Measurements from ENCODE around the gene OR10H5.
"Not testable (repeated sequence)": the region's sequence is repeated elsewhere in the genome, so short reads cannot be mapped to it uniquely, and the experiment has no call there.

The OR10H5 gene

GRCh38 chr19:15812060-15812722 lies 24.7 kb downstream of the OR10H5 start:
- DNase-seq = no peak

- no peak for DNase-seq
Observed at GRCh38 chr19:15813916-15814315, 26.5 kb downstream of the OR10H5 start.

- DNase-seq = no peak
Observed at GRCh38 chr19:15815306-15815705, 27.8 kb downstream of the OR10H5 start, which contains the start of gene OR10H1. Gene OR10H1, minus strand, starts transcription at chr19:15815664. Its CDS starts 7,627 bp downstream, at chr19:15808037.

- DNase-seq = no peak
Observed at GRCh38 chr19:15820646-15821045, 33.2 kb downstream of the OR10H5 start.

GRCh38 chr19:15825753-15826152 lies 38.3 kb downstream of the OR10H5 start:
- no peak for DNase-seq

- DNase-seq = no peak
Observed at GRCh38 chr19:15828121-15828610, 40.7 kb downstream of the OR10H5 start.

- not testable (repeated sequence) for DNase-seq
Observed at GRCh38 chr19:15828611-15829305, 41.3 kb downstream of the OR10H5 start.

GRCh38 chr19:15829306-15829698 lies 41.8 kb downstream of the OR10H5 start:
- DNase-seq = no peak

- DNase-seq = no peak
Observed at GRCh38 chr19:15829786-15830185, 42.3 kb downstream of the OR10H5 start.

GRCh38 chr19:15831626-15832025 lies 44.2 kb downstream of the OR10H5 start:
- no peak for DNase-seq

GRCh38 chr19:15834232-15834631 lies 46.8 kb downstream of the OR10H5 start:
- not testable (repeated sequence) for DNase-seq

- DNase-seq = peak; percentile 2
Observed at GRCh38 chr19:15835565-15836329, 48.3 kb downstream of the OR10H5 start.

- DNase-seq = peak; percentile 96
Observed at GRCh38 chr19:15836330-15837220, 49.1 kb downstream of the OR10H5 start.

GRCh38 chr19:15837221-15837731 lies 49.8 kb downstream of the OR10H5 start:
- DNase-seq = no peak

- no peak for DNase-seq
Observed at GRCh38 chr19:15838351-15838750, 50.9 kb downstream of the OR10H5 start.

- DNase-seq = not testable (repeated sequence)
Observed at GRCh38 chr19:15839888-15840287, 52.4 kb downstream of the OR10H5 start.

GRCh38 chr19:15840833-15841232 lies 53.4 kb downstream of the OR10H5 start:
- no peak for DNase-seq

GRCh38 chr19:15841875-15842569 lies 54.6 kb downstream of the OR10H5 start:
- no peak for DNase-seq

- no peak for DNase-seq
Observed at GRCh38 chr19:15843203-15843893, 55.9 kb downstream of the OR10H5 start.

- DNase-seq = not testable (repeated sequence)
Observed at GRCh38 chr19:15843894-15844222, 56.4 kb downstream of the OR10H5 start.

- DNase-seq = no peak
Observed at GRCh38 chr19:15846923-15847322, 59.5 kb downstream of the OR10H5 start.
